Measurements from ENCODE around the gene MEGF10.

Gene MEGF10

GRCh38 chr5:127333483-127333882 lies 42.9 kb downstream of the MEGF10 start:
- H3K27ac ChIP-seq = no peak overlapping the region
- no peak for TF ChIP-seq CTCF (conservative IDR thresholded peaks at IDR 0.05)

- TF ChIP-seq CTCF (conservative IDR thresholded peaks at IDR 0.05) = no peak
- H3K27ac ChIP-seq = no peak overlapping the region
Measured at GRCh38 chr5:127335381-127335780, 44.8 kb downstream of the MEGF10 start.

- no peak overlapping the region for H3K27ac ChIP-seq
- no peak for TF ChIP-seq CTCF (conservative IDR thresholded peaks at IDR 0.05)
Measured at GRCh38 chr5:127337876-127338275, 47.3 kb downstream of the MEGF10 start.

- no peak overlapping the region for H3K27ac ChIP-seq
- TF ChIP-seq CTCF (conservative IDR thresholded peaks at IDR 0.05) = no peak
Measured at GRCh38 chr5:127338501-127338900, 47.9 kb downstream of the MEGF10 start.

- TF ChIP-seq CTCF (conservative IDR thresholded peaks at IDR 0.05) = no peak
- no peak overlapping the region for H3K27ac ChIP-seq
Measured at GRCh38 chr5:127340606-127341005, 50.0 kb downstream of the MEGF10 start.

GRCh38 chr5:127342364-127342763 lies 51.8 kb downstream of the MEGF10 start:
- H3K27ac ChIP-seq = no peak overlapping the region
- TF ChIP-seq CTCF (conservative IDR thresholded peaks at IDR 0.05) = no peak

- H3K27ac ChIP-seq = no peak overlapping the region
- no peak for TF ChIP-seq CTCF (conservative IDR thresholded peaks at IDR 0.05)
Measured at GRCh38 chr5:127343313-127343712, 52.7 kb downstream of the MEGF10 start.

- no peak for TF ChIP-seq CTCF (conservative IDR thresholded peaks at IDR 0.05)
- no peak overlapping the region for H3K27ac ChIP-seq
Measured at GRCh38 chr5:127343866-127344265, 53.3 kb downstream of the MEGF10 start.
